IMR-90 (cell line): ENCODE results near the gene SGK1. TPM values are rescaled to one million over a fixed set of nuclear protein-coding genes. Genes with fewer than 3 reads are reported as not detected.

Experiments used
- ATAC-seq: fragments of 200-7000 bp; cut with Tn5 transposase; 2 replicates; pipeline ENCODE4 v1.9.1; 2020; ENCODE audit warnings: low read depth, mild to moderate bottlenecking, moderate library complexity
- BruUV-seq: library from RNA; stranded (reverse); fragments of 400-500 nt; replicated peaks from 2 replicates; lab custom pipeline; 2021; lab: Mats Ljungman, UMichigan
- CTCF ChIA-PET: fragments of 300-600 bp; formaldehyde crosslinking; extraction: SDS; loops from one replicate; lab custom pipeline; 2021; ENCODE audit warnings: antibody characterized with exemption; lab: Yijun Ruan, JAX
- POLR2A ChIA-PET: fragments of 300-600 bp; sonication (Branson Sonifier 250); formaldehyde crosslinking; loops from one replicate; lab custom pipeline; 2022; ENCODE audit warnings: antibody characterized with exemption; ENCODE audit not compliant: unreplicated experiment; lab: Charles Lee
- DNase-seq: peaks from one replicate; pipeline ENCODE4 v3.0.0; 2013
- H2AFZ ChIP-seq: replicated peaks from 2 replicates; pipeline ENCODE3; 2013; ENCODE audit warnings: low read length, mild to moderate bottlenecking; ENCODE audit not compliant: poor library complexity
- H2AK5ac ChIP-seq: 2 replicates; pipeline ENCODE4 v1.6.1; 2013; ENCODE audit warnings: low read depth, low read length, inconsistent platforms
- H2AK9ac ChIP-seq: replicated peaks from 2 replicates; pipeline ENCODE3; 2013; ENCODE audit warnings: mild to moderate bottlenecking, low read depth, low read length, moderate library complexity; ENCODE audit not compliant: poor library complexity
- H2BK120ac ChIP-seq: 2 replicates; pipeline ENCODE4 v1.6.1; 2013; ENCODE audit warnings: low read depth, low read length, inconsistent platforms
- H2BK15ac ChIP-seq: 3 replicates; pipeline ENCODE4 v1.6.1; 2013; ENCODE audit warnings: low read depth, low read length, inconsistent platforms
- H2BK20ac ChIP-seq: 2 replicates; pipeline ENCODE4 v1.6.1; 2013; ENCODE audit warnings: low read depth, mild to moderate bottlenecking, inconsistent platforms, low read length, moderate library complexity
- H2BK5ac ChIP-seq: 2 replicates; pipeline ENCODE4 v1.6.1; 2013; ENCODE audit warnings: mild to moderate bottlenecking, low read depth, low read length, inconsistent platforms; ENCODE audit not compliant: poor library complexity, severe bottlenecking
- H3K14ac ChIP-seq: replicated peaks from 2 replicates; pipeline ENCODE4 v1.6.1; 2013; ENCODE audit warnings: low read depth, low read length, inconsistent platforms
- H3K18ac ChIP-seq: 2 replicates; pipeline ENCODE4 v1.6.1; 2013; ENCODE audit warnings: low read depth, low read length, control low read depth
- H3K23ac ChIP-seq: 2 replicates; pipeline ENCODE4 v1.6.1; 2013; ENCODE audit warnings: low read depth, low read length, inconsistent platforms
- H3K27ac ChIP-seq: 2 replicates; pipeline ENCODE4 v1.5.1; 2013; ENCODE audit warnings: mild to moderate bottlenecking, control low read depth, low read length; ENCODE audit not compliant: insufficient read depth
- H3K27me3 ChIP-seq: 2 replicates; pipeline ENCODE4 v1.6.1; 2013; ENCODE audit warnings: low read length; ENCODE audit not compliant: control insufficient read depth, insufficient read depth
- H3K36me3 ChIP-seq: 2 replicates; pipeline ENCODE4 v1.6.1; 2013; ENCODE audit warnings: low read length, mixed read lengths; ENCODE audit not compliant: control insufficient read depth, insufficient read depth
- H3K4ac ChIP-seq: 2 replicates; pipeline ENCODE4 v1.6.1; 2013; ENCODE audit warnings: low read depth, low read length, inconsistent platforms
- H3K4me1 ChIP-seq: 2 replicates; pipeline ENCODE4 v1.6.1; 2013; ENCODE audit warnings: low read length, mixed read lengths; ENCODE audit not compliant: control insufficient read depth, insufficient read depth
- H3K4me2 ChIP-seq: 2 replicates; pipeline ENCODE4 v1.6.1; 2013; ENCODE audit warnings: low read depth, mild to moderate bottlenecking, control low read depth, low read length, moderate library complexity
- H3K4me3 ChIP-seq: 2 replicates; pipeline ENCODE4 v1.5.1; 2013; ENCODE audit warnings: low read depth, mild to moderate bottlenecking, control low read depth, low read length, moderate library complexity; ENCODE audit not compliant: insufficient read depth
- H3K56ac ChIP-seq: 2 replicates; pipeline ENCODE4 v1.6.1; 2013; ENCODE audit warnings: low read length, inconsistent platforms; ENCODE audit not compliant: insufficient read depth; ENCODE audit errors: extremely low read depth
- H3K79me1 ChIP-seq, 2 experiments: 2 replicates each; pipeline ENCODE4 v1.6.1; 2013; ENCODE audit warnings: low read length in 2 of 2, inconsistent platforms in 1 of 2, low read depth in 1 of 2
- H3K9ac ChIP-seq: 2 replicates; pipeline ENCODE4 v1.6.1; 2013; ENCODE audit warnings: low read depth, low read length, control low read depth
- H3K9me1 ChIP-seq: 2 replicates; pipeline ENCODE4 v1.6.1; 2013; ENCODE audit warnings: low read length, inconsistent platforms; ENCODE audit not compliant: insufficient read depth
- H3K9me3 ChIP-seq: 2 replicates; pipeline ENCODE4 v1.6.1; 2013; ENCODE audit warnings: low read length; ENCODE audit not compliant: control insufficient read depth, insufficient read depth
- H4K20me1 ChIP-seq: 2 replicates; pipeline ENCODE4 v1.6.1; 2013; ENCODE audit warnings: low read length, inconsistent platforms; ENCODE audit not compliant: insufficient read depth
- H4K5ac ChIP-seq: 2 replicates; pipeline ENCODE4 v1.6.1; 2013; ENCODE audit warnings: mild to moderate bottlenecking, low read depth, low read length, control low read depth
- H4K8ac ChIP-seq, 2 experiments: 2 replicates each; pipeline ENCODE4 v1.6.1; 2013; ENCODE audit warnings: low read depth in 2 of 2, low read length in 2 of 2, control low read depth in 1 of 2, inconsistent platforms in 1 of 2
- H4K91ac ChIP-seq: 2 replicates; pipeline ENCODE4 v1.6.1; 2013; ENCODE audit warnings: low read depth, low read length, inconsistent platforms; ENCODE audit not compliant: insufficient read depth
- BHLHE40 ChIP-seq: fragments of 150-350 bp; IDR thresholded peaks from 2 replicates; pipeline ENCODE4 v1.6.1; 2016; ENCODE audit warnings: mild to moderate bottlenecking, low read depth, low read length
- CEBPB ChIP-seq: IDR thresholded peaks from 2 replicates; pipeline ENCODE4 v1.6.1; 2012; ENCODE audit warnings: low read depth, low read length, improper control_type of control experiment
- CHD1 ChIP-seq: IDR thresholded peaks from 2 replicates; pipeline ENCODE4 v1.6.1; 2012; ENCODE audit warnings: low read depth, low read length, improper control_type of control experiment
- FOS ChIP-seq: fragments of 150-350 bp; IDR thresholded peaks from 2 replicates; pipeline ENCODE4 v1.6.1; 2016; ENCODE audit warnings: low read depth, low read length
- MAFK ChIP-seq: IDR thresholded peaks from 2 replicates; pipeline ENCODE4 v1.6.1; 2012; ENCODE audit warnings: low read depth, low read length, improper control_type of control experiment
- MAZ ChIP-seq: IDR thresholded peaks from 2 replicates; pipeline ENCODE4 v1.6.1; 2012; ENCODE audit warnings: low read depth, mild to moderate bottlenecking, low read length, improper control_type of control experiment, moderate library complexity, borderline replicate concordance
- MXI1 ChIP-seq: IDR thresholded peaks from 2 replicates; pipeline ENCODE4 v1.6.1; 2012; ENCODE audit warnings: low read depth, mild to moderate bottlenecking, low read length, moderate library complexity, borderline replicate concordance
- NFE2L2 ChIP-seq: fragments of 150-350 bp; IDR thresholded peaks from 2 replicates; pipeline ENCODE4 v1.6.1; 2016; ENCODE audit warnings: low read depth, mild to moderate bottlenecking, low read length
- POLR2A ChIP-seq: IDR thresholded peaks from 2 replicates; pipeline ENCODE4 v1.6.1; 2012; ENCODE audit warnings: mild to moderate bottlenecking, low read depth, low read length
- RAD21 ChIP-seq: IDR thresholded peaks from 2 replicates; pipeline ENCODE4 v1.6.1; 2012; ENCODE audit warnings: low read length, improper control_type of control experiment
- RCOR1 ChIP-seq: IDR thresholded peaks from 2 replicates; pipeline ENCODE4 v1.6.1; 2012; ENCODE audit warnings: mild to moderate bottlenecking, low read length, improper control_type of control experiment; ENCODE audit not compliant: insufficient replicate concordance
- RFX5 ChIP-seq: IDR thresholded peaks from 2 replicates; pipeline ENCODE4 v1.8.0; 2012; ENCODE audit warnings: low read depth, mild to moderate bottlenecking, low read length, moderate library complexity
- SMC3 ChIP-seq: fragments of 150-350 bp; IDR thresholded peaks from 2 replicates; pipeline ENCODE4 v1.6.1; 2016; ENCODE audit warnings: low read depth, mild to moderate bottlenecking, antibody characterized with exemption, low read length, moderate library complexity
- WGBS, 2 experiments: methylation state at CpG; one replicate each; pipeline versions ENCODE4 v1.1.5 to v1.1.7; 2013; ENCODE audit warnings: missing lambda C conversion rate in 2 of 2; ENCODE audit not compliant: insufficient read length in 1 of 2; ENCODE audit errors: extremely low coverage in 2 of 2; 5-methylcytosine and 5-hydroxymethylcytosine counted together
- dilution Hi-C: fragments of 300-500 bp; cut with HindIII; formaldehyde crosslinking; loops from one replicate; pipeline ENCODE4 v1.14.3; 2018; ENCODE audit warnings: low sequenced_read_pairs; ENCODE audit not compliant: unreplicated experiment
- in situ Hi-C: fragments of 300-500 bp; cut with MboI; formaldehyde crosslinking; loops from 3 replicates; pipeline ENCODE4 v1.14.3; 2019; ENCODE audit warnings: low sequenced_read_pairs, inconsistent platforms, mixed read lengths
- intact Hi-C: fragments of 100-400 bp; cut with micrococcal nuclease; formaldehyde crosslinking; loops from 2 replicates; pipeline ENCODE4 v1.10.0; 2022
- polyA plus RNA-seq, 3 experiments: library from polyadenylated mRNA; depleted of rRNA; stranded (reverse); fragments of >200 nt; gene quantifications; 2 replicates each; pipeline ENCODE4 v1.2.3, GENCODE V29; 2012; ENCODE audit warnings: low replicate concordance in 1 of 3
- total RNA-seq: library from RNA; depleted of rRNA; stranded (reverse); fragments of >200 nt; gene quantifications from 2 replicates; pipeline ENCODE4 v1.2.3, GENCODE V29; 2012
- TF ChIP-seq, protein P1 (sequence below): fragments of 150-350 bp; IDR thresholded peaks from 2 replicates; pipeline ENCODE4 v1.6.1; 2016; ENCODE audit warnings: low read depth, mild to moderate bottlenecking, low read length, moderate library complexity, borderline replicate concordance
- TF ChIP-seq, protein P2 (sequence below): conservative IDR thresholded peaks from 2 replicates; pipeline ENCODE4 v1.5.1; 2012; ENCODE audit warnings: mild to moderate bottlenecking, low read depth, low read length, improper control_type of control experiment
- TF ChIP-seq, protein P3 (sequence below): fragments of 150-350 bp; IDR thresholded peaks from 2 replicates; pipeline ENCODE4 v1.6.1; 2017; ENCODE audit warnings: mild to moderate bottlenecking, antibody characterized with exemption, low read length, low read depth

Gene SGK1
- total and polyA plus RNA-seq, 2 of the 4 experiments (the other 2 are of a cell fraction): 121 to 255 TPM

DNA sequence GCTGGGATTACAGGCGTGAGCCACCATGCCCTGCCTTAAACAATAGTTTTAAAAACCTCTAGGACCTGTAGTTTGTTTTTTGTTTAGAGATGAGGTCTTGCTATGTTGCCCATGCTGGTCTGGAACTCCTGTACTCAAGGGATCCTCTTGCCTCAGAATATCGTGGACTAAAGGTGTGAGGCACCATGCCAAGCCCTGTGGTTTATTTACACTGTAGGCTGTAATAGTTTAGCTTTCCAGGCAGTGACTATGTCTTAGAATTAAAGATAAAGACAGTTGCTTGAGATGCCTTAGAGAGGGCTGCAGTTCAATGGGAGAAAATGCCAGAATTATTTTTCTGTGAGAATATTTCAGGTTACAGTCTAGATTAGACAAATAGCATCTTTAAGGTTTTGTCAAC, 72.9 kb downstream of the SGK1 start:
- Histone ChIP-seq H3K23ac (no peak overlapping the region), H3K4me3 (no peak overlapping the region), H3K4me1 (peaks cover 8% of the 10 kb centered on the region), H2BK15ac (no peak overlapping the region), H3K14ac (no peak overlapping the region), H3K18ac (no peak overlapping the region), H3K27ac (no peak overlapping the region), H3K4ac (no peak overlapping the region), H4K8ac (no peak overlapping the region), H3K79me1 (no peaks in the 10 kb centered on the region), H2BK5ac (no peak overlapping the region), H4K20me1 (no peaks in the 10 kb centered on the region), H3K9me1 (no peaks in the 10 kb centered on the region), H3K56ac (no peak overlapping the region), H2AK9ac (no peak overlapping the region), H3K9me3 (no peaks in the 10 kb centered on the region), H2BK20ac (no peak overlapping the region), H3K4me2 (no peak overlapping the region), H4K91ac (no peak overlapping the region), H2AFZ (no peak overlapping the region), H2BK120ac (no peak overlapping the region), H3K27me3 (no peaks in the 10 kb centered on the region), H2AK5ac (no peak overlapping the region), H3K9ac (no peak overlapping the region), H4K5ac (no peak overlapping the region), H3K36me3 (no peaks in the 10 kb centered on the region)
- TF ChIP-seq NFE2L2: no peak
- TF ChIP-seq, protein P1, sequence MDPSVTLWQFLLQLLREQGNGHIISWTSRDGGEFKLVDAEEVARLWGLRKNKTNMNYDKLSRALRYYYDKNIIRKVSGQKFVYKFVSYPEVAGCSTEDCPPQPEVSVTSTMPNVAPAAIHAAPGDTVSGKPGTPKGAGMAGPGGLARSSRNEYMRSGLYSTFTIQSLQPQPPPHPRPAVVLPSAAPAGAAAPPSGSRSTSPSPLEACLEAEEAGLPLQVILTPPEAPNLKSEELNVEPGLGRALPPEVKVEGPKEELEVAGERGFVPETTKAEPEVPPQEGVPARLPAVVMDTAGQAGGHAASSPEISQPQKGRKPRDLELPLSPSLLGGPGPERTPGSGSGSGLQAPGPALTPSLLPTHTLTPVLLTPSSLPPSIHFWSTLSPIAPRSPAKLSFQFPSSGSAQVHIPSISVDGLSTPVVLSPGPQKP: no peak
- no peak for TF ChIP-seq MXI1
- no peak for TF ChIP-seq FOS
- TF ChIP-seq RCOR1: no peak
- no peak for TF ChIP-seq RFX5
- TF ChIP-seq POLR2A: no peak
- no peak for TF ChIP-seq MAFK
- no peak for TF ChIP-seq RAD21
- TF ChIP-seq, protein P2, sequence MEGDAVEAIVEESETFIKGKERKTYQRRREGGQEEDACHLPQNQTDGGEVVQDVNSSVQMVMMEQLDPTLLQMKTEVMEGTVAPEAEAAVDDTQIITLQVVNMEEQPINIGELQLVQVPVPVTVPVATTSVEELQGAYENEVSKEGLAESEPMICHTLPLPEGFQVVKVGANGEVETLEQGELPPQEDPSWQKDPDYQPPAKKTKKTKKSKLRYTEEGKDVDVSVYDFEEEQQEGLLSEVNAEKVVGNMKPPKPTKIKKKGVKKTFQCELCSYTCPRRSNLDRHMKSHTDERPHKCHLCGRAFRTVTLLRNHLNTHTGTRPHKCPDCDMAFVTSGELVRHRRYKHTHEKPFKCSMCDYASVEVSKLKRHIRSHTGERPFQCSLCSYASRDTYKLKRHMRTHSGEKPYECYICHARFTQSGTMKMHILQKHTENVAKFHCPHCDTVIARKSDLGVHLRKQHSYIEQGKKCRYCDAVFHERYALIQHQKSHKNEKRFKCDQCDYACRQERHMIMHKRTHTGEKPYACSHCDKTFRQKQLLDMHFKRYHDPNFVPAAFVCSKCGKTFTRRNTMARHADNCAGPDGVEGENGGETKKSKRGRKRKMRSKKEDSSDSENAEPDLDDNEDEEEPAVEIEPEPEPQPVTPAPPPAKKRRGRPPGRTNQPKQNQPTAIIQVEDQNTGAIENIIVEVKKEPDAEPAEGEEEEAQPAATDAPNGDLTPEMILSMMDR: no peak
- no peak for TF ChIP-seq MAZ
- no peak; the same call in 1 of the 2 replicates for TF ChIP-seq CEBPB
- no peak for TF ChIP-seq CHD1
- TF ChIP-seq, protein P3, sequence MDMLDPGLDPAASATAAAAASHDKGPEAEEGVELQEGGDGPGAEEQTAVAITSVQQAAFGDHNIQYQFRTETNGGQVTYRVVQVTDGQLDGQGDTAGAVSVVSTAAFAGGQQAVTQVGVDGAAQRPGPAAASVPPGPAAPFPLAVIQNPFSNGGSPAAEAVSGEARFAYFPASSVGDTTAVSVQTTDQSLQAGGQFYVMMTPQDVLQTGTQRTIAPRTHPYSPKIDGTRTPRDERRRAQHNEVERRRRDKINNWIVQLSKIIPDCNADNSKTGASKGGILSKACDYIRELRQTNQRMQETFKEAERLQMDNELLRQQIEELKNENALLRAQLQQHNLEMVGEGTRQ: no peak
- no peak for TF ChIP-seq BHLHE40
- TF ChIP-seq SMC3: no peak
- in situ Hi-C loops (no loop called here), dilution Hi-C loops (no loop called here), intact Hi-C loops (no loop called here)
- ChIA-PET POLR2A (no interaction called here), CTCF (no interaction called here)
- BruUV-seq: no TSS peak
- ATAC-seq: peak; percentile 75
- peak; percentile 89 for DNase-seq
- no CpG with 5 or more reads among the region's 2 CpGs for WGBS, 2 experiments
